ENCODE results near the gene LDB2. TPM values are rescaled to one million over a fixed set of nuclear protein-coding genes. Genes with fewer than 3 reads are reported as not detected.

The LDB2 gene
- total RNA-seq, 1 experiment from 2014 or later, result not detected

- peaks cover 22% of the 10 kb centered on the region for H3K27me3 ChIP-seq (ENCODE audit: low read length)
- POLR2A ChIA-PET (ENCODE audit: unreplicated experiment), result no interaction called here
- no peak overlapping the region for H3K27ac ChIP-seq (ENCODE audit: low read length)
- H3K9me2 ChIP-seq (replicated peaks; ENCODE audit: low read length), result no peaks in the 10 kb centered on the region
- no peak for ATAC-seq
- H4K20me1 ChIP-seq (ENCODE audit: low read length), result no peaks in the 10 kb centered on the region
- H3K4me1 ChIP-seq (ENCODE audit: insufficient read depth, low read length), result no peaks in the 10 kb centered on the region
- CTCF ChIA-PET, result no interaction called here
- H3K4me3 ChIP-seq (ENCODE audit: low read length), result no peak overlapping the region
- no TSS peak for BruUV-seq (replicated peaks)
- no peak for DNase-seq
- intact Hi-C loops (cut with micrococcal nuclease), result loop anchor here (10.0 kb wide), 1 partner anchor 618 kb away; no protein-coding TSS in a partner anchor
- no peak overlapping the region for H2AFZ ChIP-seq (ENCODE audit: low read length)
- no peak overlapping the region for H3K9ac ChIP-seq (ENCODE audit: low read length)
- H3K36me3 ChIP-seq (ENCODE audit: low read depth, low read length), result no peaks in the 10 kb centered on the region; the same call in 1 of the 2 replicates
- H3K9me3 ChIP-seq (ENCODE audit: low read length), result no peaks in the 10 kb centered on the region
- H3K4me2 ChIP-seq (ENCODE audit: low read length), result no peak overlapping the region
- no peaks in the 10 kb centered on the region for H3F3A ChIP-seq (ENCODE audit: low read length, unreplicated experiment)
- TF ChIP-seq CTCF (conservative IDR thresholded peaks at IDR 0.05; ENCODE audit: low read depth, low read length) (no peak), EZH2phosphoT487 (IDR thresholded peaks at IDR 0.05; ENCODE audit: borderline replicate concordance, low read length) (no peak), EZH2 (IDR thresholded peaks at IDR 0.05; ENCODE audit: low read length, unreplicated experiment) (no peak)
- no peaks in the 10 kb centered on the region for H3K79me2 ChIP-seq (ENCODE audit: low read length)
Observed at GRCh38 chr4:16912896-16913295, 14.5 kb upstream of the LDB2 start.

DNA sequence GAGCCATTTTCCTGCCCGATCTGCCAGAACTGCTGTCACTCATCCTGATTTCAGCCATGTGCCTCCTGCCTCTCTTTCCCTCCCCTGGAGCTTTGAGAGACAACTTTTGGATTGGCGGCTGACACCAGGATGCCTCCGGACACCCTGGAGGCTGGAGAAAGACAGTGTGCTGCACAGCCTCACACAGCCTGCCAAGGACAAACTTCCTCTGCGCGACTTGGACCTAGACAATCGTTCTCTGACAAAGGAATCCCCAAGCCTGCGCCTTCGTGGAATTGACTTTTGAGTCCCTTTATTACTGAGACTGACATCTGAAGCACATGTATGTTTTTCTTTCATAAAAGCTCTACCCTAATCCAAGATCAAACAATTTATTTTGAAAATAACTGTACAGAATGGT is 10.8 kb upstream of the LDB2 start:
- Histone ChIP-seq H3K9me2 (replicated peaks; ENCODE audit: low read length) (no peaks in the 10 kb centered on the region), H3K4me3 (ENCODE audit: low read length) (no peak overlapping the region), H3K27ac (ENCODE audit: low read length) (no peak overlapping the region), H3K36me3 (ENCODE audit: low read depth, low read length) (no peaks in the 10 kb centered on the region), H3K9me3 (ENCODE audit: low read length) (no peaks in the 10 kb centered on the region), H3K4me1 (ENCODE audit: insufficient read depth, low read length) (no peaks in the 10 kb centered on the region), H3K27me3 (ENCODE audit: low read length) (peaks cover 29% of the 10 kb centered on the region), H3K79me2 (ENCODE audit: low read length) (no peaks in the 10 kb centered on the region), H4K20me1 (ENCODE audit: low read length) (no peaks in the 10 kb centered on the region), H3K9ac (ENCODE audit: low read length) (no peak overlapping the region), H3K4me2 (ENCODE audit: low read length) (no peak overlapping the region), H2AFZ (ENCODE audit: low read length) (no peak overlapping the region), H3F3A (ENCODE audit: low read length, unreplicated experiment) (no peaks in the 10 kb centered on the region)
- BruUV-seq (replicated peaks), result no TSS peak
- DNase-seq, result no peak
- TF ChIP-seq CTCF (conservative IDR thresholded peaks at IDR 0.05; ENCODE audit: low read depth, low read length), result no peak
- ATAC-seq, result no peak
- POLR2A ChIA-PET (ENCODE audit: unreplicated experiment), result no interaction called here
- CTCF ChIA-PET, result no interaction called here
- intact Hi-C loops (cut with micrococcal nuclease), result no loop called here

- Histone ChIP-seq H3K27ac (ENCODE audit: low read length) (no peak overlapping the region), H3K27me3 (ENCODE audit: low read length) (peaks cover 29% of the 10 kb centered on the region), H3K4me1 (ENCODE audit: insufficient read depth, low read length) (no peaks in the 10 kb centered on the region), H3K36me3 (ENCODE audit: low read depth, low read length) (no peaks in the 10 kb centered on the region), H3K79me2 (ENCODE audit: low read length) (no peaks in the 10 kb centered on the region), H4K20me1 (ENCODE audit: low read length) (no peaks in the 10 kb centered on the region), H3K9me3 (ENCODE audit: low read length) (no peaks in the 10 kb centered on the region), H2AFZ (ENCODE audit: low read length) (no peak overlapping the region), H3K4me3 (ENCODE audit: low read length) (no peak overlapping the region), H3K9me2 (replicated peaks; ENCODE audit: low read length) (no peaks in the 10 kb centered on the region), H3F3A (ENCODE audit: low read length, unreplicated experiment) (no peaks in the 10 kb centered on the region), H3K4me2 (ENCODE audit: low read length) (no peak overlapping the region), H3K9ac (ENCODE audit: low read length) (no peak overlapping the region)
- no peak for TF ChIP-seq EZH2 (IDR thresholded peaks at IDR 0.05; ENCODE audit: low read length, unreplicated experiment)
- TF ChIP-seq CTCF (conservative IDR thresholded peaks at IDR 0.05; ENCODE audit: low read depth, low read length), result no peak
- no peak for TF ChIP-seq EZH2phosphoT487 (IDR thresholded peaks at IDR 0.05; ENCODE audit: borderline replicate concordance, low read length)
- BruUV-seq (replicated peaks), result no TSS peak
- no peak for DNase-seq
- POLR2A ChIA-PET (ENCODE audit: unreplicated experiment), result no interaction called here
- no peak for ATAC-seq
- intact Hi-C loops (cut with micrococcal nuclease), result no loop called here
- CTCF ChIA-PET, result no interaction called here
Observed at GRCh38 chr4:16908377-16909021, 10.1 kb upstream of the LDB2 start.

All from PC-3 (cell line).